GM15510 (cell line): ENCODE data around the gene FBXO11.
A peak's percentile ranks its signal among the peaks of the same experiment; 100 is the strongest.

ENCODE experiments used
- POLR2A ChIP-seq: IDR thresholded peaks from 3 replicates; pipeline ENCODE4 v1.6.1; 2011; ENCODE audit warnings: borderline replicate concordance; ENCODE audit not compliant: insufficient read length; ENCODE audit errors: extremely low read depth

The FBXO11 gene

GRCh38 chr2:47815764-47816163 is 90.5 kb downstream of the FBXO11 start:
- no peak for TF ChIP-seq POLR2A

GRCh38 chr2:47811668-47812067 is 94.6 kb downstream of the FBXO11 start:
- no peak for TF ChIP-seq POLR2A

- no peak for TF ChIP-seq POLR2A
Measured at GRCh38 chr2:47810850-47811249, 95.4 kb downstream of the FBXO11 start.

GRCh38 chr2:47809903-47810302 is 96.4 kb downstream of the FBXO11 start:
- no peak for TF ChIP-seq POLR2A

GRCh38 chr2:47808614-47809013 is 97.7 kb downstream of the FBXO11 start:
- no peak for TF ChIP-seq POLR2A

GRCh38 chr2:47805850-47806249 is 100.4 kb downstream of the FBXO11 start:
- no peak for TF ChIP-seq POLR2A

GRCh38 chr2:47803770-47804169 is 102.5 kb downstream of the FBXO11 start:
- no peak for TF ChIP-seq POLR2A

GRCh38 chr2:47803363-47803762 is 102.9 kb downstream of the FBXO11 start:
- TF ChIP-seq POLR2A: no peak

- TF ChIP-seq POLR2A: no peak
Measured at GRCh38 chr2:47801118-47801517, 105.2 kb downstream of the FBXO11 start.

GRCh38 chr2:47799031-47799609 is 107.2 kb downstream of the FBXO11 start:
- TF ChIP-seq POLR2A: no peak

GRCh38 chr2:47798631-47799030 is 107.7 kb downstream of the FBXO11 start:
- no peak for TF ChIP-seq POLR2A

GRCh38 chr2:47796090-47796697 is 110.1 kb downstream of the FBXO11 start:
- TF ChIP-seq POLR2A: no peak

- TF ChIP-seq POLR2A: no peak
Measured at GRCh38 chr2:47785986-47786385, 120.3 kb downstream of the FBXO11 start.

- no peak for TF ChIP-seq POLR2A
Measured at GRCh38 chr2:47784352-47784851, 121.9 kb downstream of the FBXO11 start.

GRCh38 chr2:47783486-47784351 is 122.6 kb downstream of the FBXO11 start:
- TF ChIP-seq POLR2A: no peak

GRCh38 chr2:47782671-47783485 is 123.4 kb downstream of the FBXO11 start, which contains the start of gene MSH6:
TSS of gene MSH6 (plus strand) at chr2:47783145. CDS start at chr2:47783234, 89 bp downstream.
- peak; percentile 79 for TF ChIP-seq POLR2A

- no peak for TF ChIP-seq POLR2A
Measured at GRCh38 chr2:47782381-47782670, 124.0 kb downstream of the FBXO11 start.
